AG08396 (cell line): ENCODE data around the gene GPR89A.
"Not testable (repeated sequence)": the region's sequence is repeated elsewhere in the genome, so short reads cannot be mapped to it uniquely, and the experiment has no call there.

Experiments used
- DNase-seq: peaks from one replicate; pipeline ENCODE4 v3.0.0; 2012; ENCODE audit warnings: low spot score, mixed read lengths

Gene GPR89A

GRCh38 chr1:145686078-145686477, 78.3 kb downstream of the GPR89A start:
- not testable (repeated sequence) for DNase-seq

- DNase-seq: no peak
These were observed 80.5 kb downstream of the GPR89A start for GRCh38 chr1:145688328-145688727.

GRCh38 chr1:145688924-145689323, 81.1 kb downstream of the GPR89A start:
- DNase-seq: no peak

GRCh38 chr1:145689922-145690321, 82.1 kb downstream of the GPR89A start:
- DNase-seq: no peak

- peak; percentile 59 for DNase-seq
These were observed 83.1 kb downstream of the GPR89A start for GRCh38 chr1:145690587-145691558.

GRCh38 chr1:145692785-145693443, 85.1 kb downstream of the GPR89A start:
- DNase-seq: no peak

- no peak for DNase-seq
These were observed 88.2 kb downstream of the GPR89A start for GRCh38 chr1:145695821-145696629.

GRCh38 chr1:145696630-145696960, 88.8 kb downstream of the GPR89A start:
- no peak for DNase-seq

GRCh38 chr1:145701306-145701862, 93.6 kb downstream of the GPR89A start:
- DNase-seq: no peak

- no peak for DNase-seq
These were observed 94.3 kb downstream of the GPR89A start for GRCh38 chr1:145702052-145702451.

- DNase-seq: no peak
These were observed 95.0 kb downstream of the GPR89A start for GRCh38 chr1:145702826-145703225.

GRCh38 chr1:145705622-145706021, 97.8 kb downstream of the GPR89A start:
- DNase-seq: no peak

GRCh38 chr1:145706086-145706664, 98.4 kb downstream of the GPR89A start:
- DNase-seq: no peak

- no peak for DNase-seq
These were observed 99.5 kb downstream of the GPR89A start, which contains the start of gene PDZK1 for GRCh38 chr1:145707183-145707867. TSS of gene PDZK1 (minus strand) at chr1:145707368. CDS start at chr1:145688021, 19,347 bp downstream.

GRCh38 chr1:145708063-145708462, 100.3 kb downstream of the GPR89A start:
- DNase-seq: no peak

- no peak for DNase-seq
These were observed 102.7 kb downstream of the GPR89A start for GRCh38 chr1:145710291-145711027.

- DNase-seq: no peak
These were observed 103.4 kb downstream of the GPR89A start for GRCh38 chr1:145711213-145711651.

GRCh38 chr1:145714524-145715111, 106.8 kb downstream of the GPR89A start:
- no peak for DNase-seq

- DNase-seq: no peak
These were observed 109.0 kb downstream of the GPR89A start for GRCh38 chr1:145716641-145717345.
